ENCODE results near the gene LMLN.

- TF ChIP-seq NFIC (IDR thresholded peaks at IDR 0.05) (no peak), REST (IDR thresholded peaks at IDR 0.05; ENCODE audit: low read depth) (no peak), ZBTB7A (IDR thresholded peaks at IDR 0.05; ENCODE audit: low read depth) (no peak), CREB1 (IDR thresholded peaks at IDR 0.05; ENCODE audit: low read depth) (no peak), TAF1 (IDR thresholded peaks at IDR 0.05; ENCODE audit: low read depth) (no peak), MAX (IDR thresholded peaks at IDR 0.05) (no peak), USF1 (IDR thresholded peaks at IDR 0.05) (no peak), YY1 (IDR thresholded peaks at IDR 0.05; ENCODE audit: low read depth) (no peak)
These were observed 1.7 kb upstream of the LMLN start for GRCh38 chr3:197958346-197958745.
